ENCODE measurements around the gene CD19.
"Not testable (repeated sequence)": the region's sequence is repeated elsewhere in the genome, so short reads cannot be mapped to it uniquely, and the experiment has no call there.

CD19 gene

DNA sequence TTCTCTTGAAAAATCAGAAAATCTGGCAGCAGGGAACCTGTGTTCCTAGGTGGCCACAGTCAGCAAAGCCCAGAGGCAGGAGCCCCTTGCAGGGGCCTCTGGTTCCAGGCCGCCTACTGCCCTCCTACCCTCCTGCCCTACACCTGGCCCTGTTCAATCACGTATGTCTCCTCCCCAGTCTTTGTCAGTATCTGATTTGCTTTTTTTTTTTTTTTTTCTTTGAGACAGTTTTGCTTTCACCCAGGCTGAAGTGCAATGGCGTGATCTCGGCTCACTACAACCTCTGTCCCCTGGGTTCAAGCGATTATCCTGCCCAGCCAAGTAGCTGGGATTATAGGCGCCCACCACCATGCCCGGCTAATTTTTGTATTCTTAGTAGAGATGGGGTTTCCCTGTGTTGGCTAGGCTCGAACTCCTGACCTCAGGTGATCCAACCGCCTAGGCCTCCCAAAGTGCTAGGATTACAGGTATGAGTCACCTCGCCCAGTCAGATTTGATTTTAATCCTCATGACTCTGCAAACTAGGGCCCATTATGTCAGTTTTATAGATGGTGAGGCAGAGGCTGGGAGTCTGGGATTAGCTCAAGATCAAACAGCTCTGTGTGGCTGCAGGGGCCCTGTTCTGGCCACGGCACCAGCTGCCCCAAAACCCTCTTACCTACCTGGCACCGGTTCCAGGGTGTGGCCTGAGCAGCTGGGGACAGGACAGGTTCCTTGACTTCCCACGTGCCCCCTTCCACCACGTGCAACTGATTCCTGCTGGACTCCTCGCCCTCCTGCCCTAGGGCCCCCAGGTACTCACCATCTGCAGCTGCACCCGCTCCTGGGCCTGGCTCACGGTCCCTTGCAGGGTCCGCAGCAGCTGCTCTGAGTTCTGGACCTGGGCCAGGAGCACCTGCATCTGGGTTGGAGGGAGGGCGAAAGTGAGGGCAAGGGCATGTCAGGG, 21.4 kb upstream of the CD19 start:
- no peak for DNase-seq (ENCODE audit: low read depth)

- DNase-seq (ENCODE audit: low read depth): no peak
These were observed 19.2 kb upstream of the CD19 start for GRCh38 chr16:28912558-28912957.

GRCh38 chr16:28913946-28914724, 17.6 kb upstream of the CD19 start:
- no peak for DNase-seq (ENCODE audit: low read depth)

GRCh38 chr16:28915181-28915580, 16.6 kb upstream of the CD19 start:
- no peak for DNase-seq (ENCODE audit: low read depth)

GRCh38 chr16:28917095-28917494, 14.7 kb upstream of the CD19 start:
- DNase-seq (ENCODE audit: low read depth): no peak

DNA sequence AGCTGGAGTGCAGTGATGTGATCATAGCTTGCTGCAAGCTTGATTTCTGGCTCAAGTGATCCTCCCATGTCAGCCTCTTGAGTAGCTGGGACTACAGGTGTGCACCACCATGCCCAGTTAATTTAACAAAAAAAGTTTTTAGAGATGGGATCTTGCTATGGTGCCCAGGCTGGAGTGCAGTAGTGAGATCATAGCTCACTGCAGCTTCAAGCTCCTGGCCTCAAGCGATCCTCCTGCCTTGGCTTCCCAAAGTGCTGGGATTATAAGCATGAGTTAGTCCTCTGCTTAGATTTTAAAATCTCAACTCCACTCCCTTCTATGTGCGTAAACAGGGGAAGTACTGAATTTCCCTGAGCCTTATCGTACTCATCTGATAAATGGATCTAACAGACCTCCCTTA, 13.1 kb upstream of the CD19 start:
- no peak for DNase-seq (ENCODE audit: low read depth)

GRCh38 chr16:28923231-28923587, 8.6 kb upstream of the CD19 start:
- DNase-seq (ENCODE audit: low read depth): no peak

DNA sequence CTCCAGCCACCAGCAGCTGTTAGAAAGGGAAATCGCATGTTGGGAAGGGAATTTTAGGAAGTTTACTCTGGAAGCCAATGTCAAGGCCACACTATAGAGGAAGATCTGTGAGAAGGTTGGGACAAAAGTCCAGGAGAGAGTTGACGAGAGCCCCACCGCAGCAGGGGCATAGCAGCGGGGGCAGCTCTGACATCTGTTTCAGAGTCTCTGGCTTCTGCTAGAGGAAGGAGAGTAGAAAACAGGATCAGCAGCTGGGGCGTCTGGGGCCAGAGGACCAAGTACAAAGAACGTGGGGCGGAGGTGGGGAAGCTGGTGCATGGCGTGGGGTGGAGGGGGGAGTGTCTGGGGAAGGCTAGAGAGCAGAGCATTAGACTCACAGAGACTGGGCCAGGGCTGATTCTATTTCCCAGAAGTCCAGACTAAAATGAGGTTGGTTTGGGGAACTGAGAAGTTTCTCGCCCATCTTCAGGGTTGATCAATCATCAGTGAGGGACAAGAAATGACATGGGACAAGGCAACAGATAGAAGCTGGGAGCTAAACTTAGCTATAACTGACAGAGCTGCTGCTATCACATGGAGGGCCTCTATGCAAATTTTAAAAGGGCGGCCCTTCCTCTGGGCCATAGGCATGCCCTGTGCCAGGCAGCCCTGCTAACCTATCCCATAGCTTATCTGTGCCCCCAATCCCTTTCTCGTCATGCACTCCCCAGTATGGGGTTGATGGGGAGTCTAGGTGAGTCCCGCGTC, 7.9 kb upstream of the CD19 start:
- DNase-seq (ENCODE audit: low read depth): no peak

DNA sequence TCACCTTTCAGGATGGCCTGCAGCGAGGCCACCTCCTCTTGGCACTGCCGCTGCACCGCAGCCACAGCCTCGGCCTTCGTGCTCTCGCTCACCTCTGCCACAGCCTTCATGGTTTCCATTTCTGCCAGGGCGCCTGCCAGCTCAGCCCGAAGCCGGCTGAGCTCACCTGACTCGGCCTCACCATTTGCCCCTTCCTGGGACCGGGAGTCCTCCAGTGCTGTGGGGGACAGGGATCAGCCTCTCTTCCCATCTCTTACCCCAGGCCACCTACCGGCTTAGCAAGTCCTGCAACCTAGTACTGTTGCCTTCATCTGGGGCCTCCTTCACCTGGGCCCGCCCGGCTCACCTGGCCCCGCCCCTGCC, 7.4 kb upstream of the CD19 start:
- DNase-seq (ENCODE audit: low read depth): no peak

DNA sequence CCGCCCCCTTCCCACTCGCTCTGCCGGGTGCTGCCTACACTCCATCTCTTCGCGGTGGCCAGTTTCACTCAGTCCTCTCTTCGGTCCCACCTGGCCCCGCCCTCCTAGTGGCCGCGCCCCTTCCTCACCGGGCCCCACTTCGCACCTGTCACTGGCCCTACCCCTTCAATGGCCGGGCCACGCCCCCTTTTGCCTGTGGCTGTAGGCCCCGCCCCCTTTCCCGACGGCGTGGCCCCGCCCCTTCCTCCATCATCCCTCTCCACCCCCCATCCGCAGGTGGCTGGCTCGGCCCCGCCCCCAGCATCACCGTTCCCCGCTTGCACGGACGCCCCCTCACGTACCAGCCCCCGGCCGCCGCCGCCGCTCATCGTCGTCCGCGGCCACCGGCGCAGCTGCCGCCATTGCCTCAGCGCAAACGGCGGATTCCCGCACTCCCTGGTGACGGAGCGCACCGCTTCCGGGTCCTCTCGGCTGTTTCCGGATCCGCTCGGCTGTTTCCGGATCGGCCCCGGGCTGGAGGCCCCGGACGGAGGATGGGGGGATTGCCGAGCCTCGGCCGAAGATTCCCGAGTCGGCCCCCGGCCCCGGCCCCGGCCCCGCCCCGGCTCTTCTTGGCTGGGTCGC, 6.9 kb upstream of the CD19 start, which contains the start of gene RABEP2:
TSS of gene RABEP2 (minus strand) at position 477 of the 624 bp plus-strand sequence. CDS start at position 402, 75 bp downstream.
- peak; percentile 93 for DNase-seq (ENCODE audit: low read depth)

DNA sequence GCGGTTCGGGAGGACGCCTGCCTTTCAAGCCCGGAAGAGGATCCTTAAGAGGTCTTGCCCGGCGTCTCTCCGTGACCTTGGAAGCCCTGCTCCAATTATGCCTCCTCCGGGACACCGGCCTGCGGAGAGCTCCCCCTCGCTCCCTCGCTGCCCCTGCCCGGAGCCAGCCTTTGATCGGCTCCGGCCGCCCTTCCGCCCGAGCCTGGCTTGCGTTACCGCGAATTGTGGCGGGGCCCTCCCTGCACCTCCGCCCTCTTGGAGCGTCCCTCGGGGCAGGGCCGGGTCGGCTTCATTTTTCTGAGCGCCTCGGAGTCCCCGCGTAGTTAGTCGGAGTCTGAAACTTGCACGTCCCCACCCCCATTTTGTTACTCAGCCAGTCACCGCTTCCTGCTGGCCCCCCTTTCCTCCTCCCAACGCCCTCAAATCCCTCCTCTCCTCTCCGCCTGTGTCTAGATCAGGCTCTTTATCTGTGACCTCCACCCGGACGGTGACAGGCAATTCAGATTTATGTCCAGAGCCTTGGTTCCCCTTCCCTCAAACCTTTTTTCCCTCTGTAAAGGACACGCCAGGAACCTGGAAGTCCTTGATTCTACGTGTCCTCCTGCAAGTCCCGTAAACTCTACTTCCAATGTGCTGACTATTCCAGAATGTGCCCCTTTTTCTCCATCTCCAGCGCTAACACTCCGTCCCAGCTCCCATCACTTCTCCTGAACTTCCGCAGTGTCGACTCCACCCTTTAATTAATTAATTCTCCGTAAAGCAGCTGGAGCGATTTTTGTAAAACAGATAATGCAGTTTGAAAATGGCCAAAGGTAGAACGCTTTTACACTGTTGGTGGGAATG, 6.2 kb upstream of the CD19 start:
- DNase-seq (ENCODE audit: low read depth): peak; percentile 74

- DNase-seq (ENCODE audit: low read depth): not testable (repeated sequence)
These were observed 5.5 kb upstream of the CD19 start for GRCh38 chr16:28926284-28926683.

DNA sequence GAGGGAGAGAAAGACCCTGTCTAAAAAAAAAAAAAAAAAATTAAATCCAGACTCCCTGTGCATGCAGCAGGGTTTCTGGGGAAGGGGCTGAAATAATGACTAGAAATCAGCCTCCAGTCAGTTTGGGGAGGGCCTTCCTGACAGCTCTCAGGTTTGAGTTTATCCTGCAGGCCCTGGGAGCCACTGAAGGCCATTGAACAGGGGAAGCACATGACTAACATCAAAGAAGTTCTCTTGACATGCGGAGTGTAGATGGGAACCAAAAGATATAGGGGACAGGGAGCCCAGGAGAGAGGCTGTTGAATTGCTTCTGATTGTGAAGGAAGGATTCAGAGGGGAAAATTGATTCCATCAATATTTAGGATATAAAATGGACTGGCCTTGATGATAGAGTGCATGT, 4.0 kb upstream of the CD19 start:
- no peak for DNase-seq (ENCODE audit: low read depth)

DNA sequence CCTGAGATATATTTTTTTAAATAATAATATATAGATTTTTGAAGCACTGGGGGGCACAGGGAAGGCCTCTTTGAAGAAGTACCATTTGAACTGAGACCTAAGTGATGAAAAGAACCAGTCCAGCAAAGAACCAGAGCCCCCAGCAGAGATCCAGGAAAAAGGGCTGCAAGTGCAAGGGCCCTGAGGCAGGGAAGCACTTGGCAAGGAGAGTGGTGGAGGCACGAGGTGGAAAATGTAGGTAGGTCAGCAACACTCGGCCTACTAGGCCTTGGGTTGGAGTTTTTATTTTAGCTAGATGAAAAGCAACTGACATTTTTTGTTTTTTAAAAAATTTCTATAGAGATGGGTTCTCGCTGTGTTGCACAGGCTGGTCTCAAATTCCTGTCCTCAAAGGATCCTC, 1.6 kb upstream of the CD19 start:
- no peak for DNase-seq (ENCODE audit: low read depth)

- DNase-seq (ENCODE audit: low read depth): no peak
These were observed 1.1 kb upstream of the CD19 start for GRCh38 chr16:28930652-28931051.

- no peak for DNase-seq (ENCODE audit: low read depth)
These were observed 769 bp downstream of the CD19 start for GRCh38 chr16:28932339-28933141.

GRCh38 chr16:28933171-28933570, 1.4 kb downstream of the CD19 start:
- no peak for DNase-seq (ENCODE audit: low read depth)

DNA sequence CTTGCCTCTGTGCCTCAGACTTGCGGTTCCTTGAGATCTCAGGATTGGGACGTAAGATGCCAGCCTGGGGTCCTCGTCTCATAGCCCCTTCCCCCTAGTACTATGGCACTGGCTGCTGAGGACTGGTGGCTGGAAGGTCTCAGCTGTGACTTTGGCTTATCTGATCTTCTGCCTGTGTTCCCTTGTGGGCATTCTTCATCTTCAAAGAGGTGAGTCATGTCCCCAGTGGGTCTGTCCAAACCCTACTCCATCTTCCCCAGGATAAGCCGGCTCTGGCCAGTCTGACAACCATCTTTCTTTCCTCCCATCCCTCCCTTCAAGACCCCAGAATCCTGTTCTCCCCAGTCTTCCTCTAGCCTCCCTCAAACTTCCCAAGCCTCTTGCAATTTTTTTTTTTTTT, 3.6 kb downstream of the CD19 start:
- no peak for DNase-seq (ENCODE audit: low read depth)

DNA sequence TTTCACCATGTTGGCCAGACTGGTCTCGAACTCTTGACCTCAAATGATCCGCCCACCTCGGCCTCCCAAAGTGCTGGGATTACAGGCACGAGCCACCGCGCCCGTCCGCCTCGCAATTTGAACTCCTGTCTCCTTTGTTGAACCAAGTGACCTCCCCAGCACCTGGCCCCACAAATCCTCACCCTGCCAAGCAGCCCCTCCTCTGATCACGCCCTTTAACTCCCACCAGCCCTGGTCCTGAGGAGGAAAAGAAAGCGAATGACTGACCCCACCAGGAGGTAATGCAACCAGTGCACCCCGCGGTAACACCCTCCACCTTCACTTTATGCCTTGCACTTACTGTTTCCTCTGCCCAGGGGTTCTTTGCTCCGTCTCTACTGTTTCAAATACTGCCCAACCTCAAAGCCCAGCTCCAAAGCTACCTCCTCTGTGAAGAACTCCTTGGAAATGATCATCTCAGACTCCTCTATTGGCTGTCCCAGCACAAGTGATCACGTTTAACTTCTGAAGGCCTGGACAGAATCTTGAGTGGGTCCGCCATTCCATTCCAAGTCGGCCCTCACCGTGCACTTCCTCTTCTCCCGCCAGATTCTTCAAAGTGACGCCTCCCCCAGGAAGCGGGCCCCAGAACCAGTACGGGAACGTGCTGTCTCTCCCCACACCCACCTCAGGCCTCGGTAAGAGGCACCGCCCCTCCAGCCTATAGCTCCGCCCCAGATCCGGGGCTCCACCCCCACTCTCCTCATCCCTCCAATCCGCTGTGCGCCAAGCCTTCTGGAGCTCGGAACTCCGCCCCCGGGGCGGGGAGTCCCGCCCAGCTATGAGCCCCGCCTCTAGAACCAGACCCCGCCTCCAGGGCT, 4.4 kb downstream of the CD19 start:
- DNase-seq (ENCODE audit: low read depth): peak; percentile 66
